DND-41 (cell line): ENCODE measurements around the gene CTSW.

Experiments used
- ATAC-seq: fragments of 200-7000 bp; cut with Tn5 transposase; 3 replicates; pipeline ENCODE4 v1.9.1; 2021; ENCODE audit warnings: low read depth; ENCODE audit not compliant: insufficient read depth
- DNase-seq: peaks from one replicate; pipeline ENCODE4 v3.0.0-alpha.2; 2020
- H2AFZ ChIP-seq: 2 replicates; pipeline ENCODE4 v1.6.0; 2012; ENCODE audit warnings: low read depth, low read length
- H3K27ac ChIP-seq: 2 replicates; pipeline ENCODE4 v1.5.1; 2012; ENCODE audit warnings: low read length, inconsistent platforms
- H3K27me3 ChIP-seq: fragments of 200-600 bp; sonication (generic); 2 replicates; pipeline ENCODE4 v1.6.0; 2012; ENCODE audit warnings: low read length, mild to moderate bottlenecking, inconsistent platforms; ENCODE audit not compliant: insufficient read depth, poor library complexity
- H3K36me3 ChIP-seq: 2 replicates; pipeline ENCODE4 v1.5.1; 2012; ENCODE audit warnings: low read length, inconsistent platforms; ENCODE audit not compliant: insufficient read depth
- H3K4me1 ChIP-seq: 2 replicates; pipeline ENCODE4 v1.5.1; 2012; ENCODE audit warnings: mild to moderate bottlenecking, low read length; ENCODE audit not compliant: insufficient read depth
- H3K4me2 ChIP-seq: 2 replicates; pipeline ENCODE4 v1.6.0; 2012; ENCODE audit warnings: mild to moderate bottlenecking, moderate library complexity, low read length, inconsistent platforms; ENCODE audit not compliant: insufficient read depth
- H3K4me3 ChIP-seq, 2 experiments: fragments of 200-600 bp in 1 of 2; shearing (Covaris generic) in 1 of 2; 2 replicates each; pipeline ENCODE4 v1.5.1; 2012 to 2016; ENCODE audit warnings: inconsistent platforms in 2 of 2, low read length in 2 of 2, mild to moderate bottlenecking in 2 of 2, low read depth in 1 of 2, moderate library complexity in 1 of 2
- H3K79me2 ChIP-seq: 2 replicates; pipeline ENCODE4 v1.6.0; 2012; ENCODE audit warnings: low read length, inconsistent platforms; ENCODE audit not compliant: insufficient read depth
- H3K9ac ChIP-seq: 2 replicates; pipeline ENCODE4 v1.6.0; 2012; ENCODE audit warnings: low read depth, mild to moderate bottlenecking, inconsistent platforms, low read length, moderate library complexity
- H3K9me3 ChIP-seq: 2 replicates; pipeline ENCODE4 v1.5.1; 2012; ENCODE audit warnings: low read length, moderate library complexity, mild to moderate bottlenecking, inconsistent platforms; ENCODE audit not compliant: insufficient read depth, severe bottlenecking
- H4K20me1 ChIP-seq: 2 replicates; pipeline ENCODE4 v1.6.0; 2012; ENCODE audit warnings: low read length; ENCODE audit not compliant: insufficient read depth
- EZH2 ChIP-seq: IDR thresholded peaks from 3 replicates; pipeline ENCODE4 v1.6.1; 2012; ENCODE audit warnings: borderline replicate concordance, low read depth, mild to moderate bottlenecking, moderate library complexity, low read length, inconsistent platforms; ENCODE audit not compliant: severe bottlenecking
- TF ChIP-seq, protein P1 (sequence below): IDR thresholded peaks from 2 replicates; pipeline ENCODE4 v1.5.1; 2012; ENCODE audit warnings: borderline replicate concordance, low read length, moderate library complexity, mild to moderate bottlenecking; ENCODE audit not compliant: poor library complexity, severe bottlenecking; ENCODE audit errors: extremely low read depth

CTSW gene

DNA sequence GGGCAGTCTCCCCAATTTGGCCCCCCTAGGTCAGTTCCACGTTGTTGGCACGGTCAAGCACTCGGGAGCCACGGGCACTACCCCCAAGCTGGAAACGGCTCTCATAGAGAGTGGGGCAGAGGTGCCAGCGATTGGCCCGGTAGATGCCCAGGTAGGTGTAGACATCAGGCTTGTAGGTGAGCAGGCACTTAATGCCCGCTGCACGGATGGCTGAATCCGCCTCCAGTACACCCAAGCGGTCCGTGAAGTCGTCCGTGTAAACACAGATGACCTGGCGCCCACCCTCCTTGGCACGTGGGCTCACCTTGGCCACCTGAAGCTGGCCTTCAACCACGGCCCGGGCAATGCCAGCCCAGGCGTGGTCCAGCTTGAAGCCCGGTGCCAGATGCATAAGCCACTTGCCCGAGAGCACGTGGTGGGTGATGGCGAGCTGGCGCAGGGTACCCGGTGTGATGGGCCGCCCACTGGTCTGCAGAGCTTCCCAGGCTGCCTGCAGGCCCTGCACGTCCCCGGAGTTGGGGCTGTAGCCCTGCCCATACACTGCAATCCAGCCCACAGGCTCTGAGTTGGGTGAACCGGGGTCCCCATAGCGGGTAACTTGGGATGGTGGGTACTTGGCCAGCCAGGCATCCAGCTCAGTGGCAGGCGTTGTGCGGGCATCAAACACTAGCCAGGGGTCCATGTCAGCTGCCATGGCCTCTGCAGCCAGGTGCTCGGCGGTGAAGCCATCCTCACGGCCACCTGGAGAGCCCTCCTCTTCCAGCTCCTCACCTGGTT is 38.0 kb downstream of the CTSW start:
- no peak for DNase-seq
- ATAC-seq = no peak
- TF ChIP-seq EZH2 = no peak
- TF ChIP-seq, protein P1, sequence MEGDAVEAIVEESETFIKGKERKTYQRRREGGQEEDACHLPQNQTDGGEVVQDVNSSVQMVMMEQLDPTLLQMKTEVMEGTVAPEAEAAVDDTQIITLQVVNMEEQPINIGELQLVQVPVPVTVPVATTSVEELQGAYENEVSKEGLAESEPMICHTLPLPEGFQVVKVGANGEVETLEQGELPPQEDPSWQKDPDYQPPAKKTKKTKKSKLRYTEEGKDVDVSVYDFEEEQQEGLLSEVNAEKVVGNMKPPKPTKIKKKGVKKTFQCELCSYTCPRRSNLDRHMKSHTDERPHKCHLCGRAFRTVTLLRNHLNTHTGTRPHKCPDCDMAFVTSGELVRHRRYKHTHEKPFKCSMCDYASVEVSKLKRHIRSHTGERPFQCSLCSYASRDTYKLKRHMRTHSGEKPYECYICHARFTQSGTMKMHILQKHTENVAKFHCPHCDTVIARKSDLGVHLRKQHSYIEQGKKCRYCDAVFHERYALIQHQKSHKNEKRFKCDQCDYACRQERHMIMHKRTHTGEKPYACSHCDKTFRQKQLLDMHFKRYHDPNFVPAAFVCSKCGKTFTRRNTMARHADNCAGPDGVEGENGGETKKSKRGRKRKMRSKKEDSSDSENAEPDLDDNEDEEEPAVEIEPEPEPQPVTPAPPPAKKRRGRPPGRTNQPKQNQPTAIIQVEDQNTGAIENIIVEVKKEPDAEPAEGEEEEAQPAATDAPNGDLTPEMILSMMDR = no peak
- H4K20me1 ChIP-seq = peaks cover 15% of the 10 kb centered on the region
- H3K4me3 ChIP-seq = peak overlapping the region; percentile 99
- H3K79me2 ChIP-seq = peaks cover 36% of the 10 kb centered on the region
- no peak overlapping the region for H2AFZ ChIP-seq
- no peaks in the 10 kb centered on the region for H3K27me3 ChIP-seq
- peak overlapping the region; percentile 94 for H3K27ac ChIP-seq
- H3K9me3 ChIP-seq = no peaks in the 10 kb centered on the region
- H3K4me2 ChIP-seq = peak overlapping the region; percentile 98
- H3K4me1 ChIP-seq = peaks cover 33% of the 10 kb centered on the region
- peaks cover 41% of the 10 kb centered on the region for H3K36me3 ChIP-seq
- peak overlapping the region; percentile 99 for H3K9ac ChIP-seq

DNA sequence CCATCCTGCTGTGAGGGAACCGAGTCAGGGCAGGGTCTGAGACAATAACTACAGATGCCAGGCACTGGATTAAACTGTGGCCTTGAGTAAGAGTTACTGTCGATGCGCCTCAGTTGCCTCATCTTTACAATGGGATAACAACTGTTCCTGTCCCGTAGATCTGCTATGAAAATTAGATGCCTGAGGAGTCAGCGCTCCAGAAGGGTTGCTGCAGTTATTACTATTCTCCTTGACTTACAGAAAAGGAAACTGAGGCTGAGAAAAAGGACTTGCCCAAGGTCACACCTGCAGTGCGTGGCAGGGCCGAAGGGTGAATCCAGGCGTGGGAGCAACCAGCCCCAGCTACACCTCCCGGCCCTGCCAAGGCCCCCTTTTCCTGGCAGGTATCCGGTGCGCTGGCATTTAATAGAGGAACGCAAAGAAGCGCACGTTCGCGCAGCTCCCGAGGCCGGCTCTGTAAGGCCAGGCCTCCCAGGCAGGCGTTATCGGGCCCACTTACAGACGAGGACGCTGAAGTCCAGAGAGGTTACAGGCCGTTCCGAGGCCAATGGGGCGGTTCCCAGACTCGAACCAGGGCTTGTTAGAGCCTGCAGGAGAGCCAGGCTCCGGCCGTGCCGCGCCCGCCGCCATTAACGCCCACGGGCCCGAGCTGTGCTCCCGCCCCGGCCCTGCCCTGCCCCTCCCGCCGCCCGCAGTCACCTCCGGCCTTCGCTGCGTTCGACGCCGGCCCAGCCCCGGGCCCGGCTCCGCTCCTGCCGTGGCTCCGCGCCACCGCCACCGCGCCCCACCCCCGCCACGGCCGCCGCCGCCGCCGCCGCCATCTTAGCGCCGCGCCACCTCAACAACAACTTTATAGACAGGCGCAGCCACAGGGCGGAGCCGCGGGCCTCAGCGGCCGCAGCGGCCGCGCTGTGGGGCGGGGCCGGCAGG is 38.8 kb downstream of the CTSW start, which contains the start of gene C11orf68:
TSS of gene C11orf68 (minus strand) at position 852 of the 930 bp plus-strand sequence. CDS start at position 821, 31 bp downstream.
- DNase-seq (no peak), ATAC-seq (peak; percentile 50)
- Histone ChIP-seq H3K27ac (peak within 1 kb of the TSS; percentile 94), H3K79me2 (peaks cover 36% of the 10 kb centered on the region), H3K4me1 (peaks cover 33% of the 10 kb centered on the region), H3K27me3 (no peaks in the 10 kb centered on the region), H3K9ac (peak within 1 kb of the TSS; percentile 99), H4K20me1 (peaks cover 15% of the 10 kb centered on the region), H3K4me3 (peak within 1 kb of the TSS; percentile 99), H2AFZ (peak within 1 kb of the TSS; percentile 94), H3K36me3 (peaks cover 48% of the 10 kb centered on the region), H3K4me2 (peak within 1 kb of the TSS; percentile 98), H3K9me3 (no peaks in the 10 kb centered on the region)
- TF ChIP-seq EZH2 = no peak
- TF ChIP-seq, protein P1 = no peak

DNA sequence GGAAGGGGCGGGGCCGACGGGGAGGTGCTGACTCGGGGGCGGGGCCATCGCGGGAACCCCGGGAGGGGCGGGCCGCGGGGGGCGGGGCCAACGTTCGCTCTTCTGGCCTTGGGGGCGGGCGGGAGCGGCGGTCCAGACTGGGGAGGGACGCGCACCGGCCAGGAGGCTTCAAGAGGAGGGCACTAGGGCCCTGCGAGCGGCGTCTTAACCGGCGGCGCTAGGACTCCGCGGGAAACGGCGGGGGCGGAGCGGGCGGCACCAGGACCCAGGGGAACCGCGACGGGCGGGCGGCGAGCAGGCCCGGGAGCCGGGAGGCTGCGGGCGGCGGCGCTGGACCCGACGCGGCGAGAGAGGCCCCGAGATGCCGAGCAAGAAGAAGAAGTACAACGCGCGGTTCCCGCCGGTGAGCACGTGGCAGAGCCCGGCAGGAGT is 39.5 kb downstream of the CTSW start, which contains the start of gene DRAP1:
TSS of gene DRAP1 (plus strand) at position 286 of the 432 bp plus-strand sequence. CDS start at position 362, 76 bp downstream.
- Histone ChIP-seq H3K4me3 (peak within 1 kb of the TSS; percentile 99), H3K9ac (peak within 1 kb of the TSS; percentile 99), H3K36me3 (peaks cover 48% of the 10 kb centered on the region), H3K4me1 (peaks cover 33% of the 10 kb centered on the region), H3K27ac (peak within 1 kb of the TSS; percentile 94), H3K4me2 (peak within 1 kb of the TSS; percentile 98), H4K20me1 (peaks cover 15% of the 10 kb centered on the region), H2AFZ (peak within 1 kb of the TSS; percentile 94), H3K27me3 (no peaks in the 10 kb centered on the region), H3K79me2 (peaks cover 36% of the 10 kb centered on the region), H3K9me3 (no peaks in the 10 kb centered on the region)
- TF ChIP-seq EZH2 = no peak
- TF ChIP-seq, protein P1 = no peak
- DNase-seq (peak; percentile 98), ATAC-seq (peak; percentile 91)
